ENCODE results near the gene CAMSAP3. TPM values are rescaled to one million over a fixed set of nuclear protein-coding genes. Genes with fewer than 3 reads are reported as not detected.
A peak's percentile ranks its signal among the peaks of the same experiment; 100 is the strongest.

The CAMSAP3 gene
- total RNA-seq, 4 donors from 2014 or later: 0.11 to 0.42 (median 0.18) TPM

GRCh38 chr19:7596211-7596937, 711 bp downstream of the CAMSAP3 start:
- WGBS: 4% methylated on average over 18 of the region's 70 CpGs
- intact Hi-C loops (cut with DNase I): no loop called here
- Histone ChIP-seq H3K36me3 (no peaks in the 10 kb centered on the region), H3K4me1 (peaks cover 0 to 17% (median 11%) of the 10 kb centered on the region in 4 donors), H3K4me3 (peak overlapping the region; percentile 24 to 54 (median 36)), H3K27me3 (peaks cover 4 to 82% (median 16%) of the 10 kb centered on the region in 4 donors), H3K27ac (replicated peaks in 1 of 4) (no peak overlapping the region), H3K9me3 (no peaks in the 10 kb centered on the region)
- TF ChIP-seq, protein P1, sequence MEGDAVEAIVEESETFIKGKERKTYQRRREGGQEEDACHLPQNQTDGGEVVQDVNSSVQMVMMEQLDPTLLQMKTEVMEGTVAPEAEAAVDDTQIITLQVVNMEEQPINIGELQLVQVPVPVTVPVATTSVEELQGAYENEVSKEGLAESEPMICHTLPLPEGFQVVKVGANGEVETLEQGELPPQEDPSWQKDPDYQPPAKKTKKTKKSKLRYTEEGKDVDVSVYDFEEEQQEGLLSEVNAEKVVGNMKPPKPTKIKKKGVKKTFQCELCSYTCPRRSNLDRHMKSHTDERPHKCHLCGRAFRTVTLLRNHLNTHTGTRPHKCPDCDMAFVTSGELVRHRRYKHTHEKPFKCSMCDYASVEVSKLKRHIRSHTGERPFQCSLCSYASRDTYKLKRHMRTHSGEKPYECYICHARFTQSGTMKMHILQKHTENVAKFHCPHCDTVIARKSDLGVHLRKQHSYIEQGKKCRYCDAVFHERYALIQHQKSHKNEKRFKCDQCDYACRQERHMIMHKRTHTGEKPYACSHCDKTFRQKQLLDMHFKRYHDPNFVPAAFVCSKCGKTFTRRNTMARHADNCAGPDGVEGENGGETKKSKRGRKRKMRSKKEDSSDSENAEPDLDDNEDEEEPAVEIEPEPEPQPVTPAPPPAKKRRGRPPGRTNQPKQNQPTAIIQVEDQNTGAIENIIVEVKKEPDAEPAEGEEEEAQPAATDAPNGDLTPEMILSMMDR (IDR thresholded peaks at IDR 0.05): no peak
- TF ChIP-seq EP300 (IDR thresholded peaks at IDR 0.05) (no peak), POLR2AphosphoS5 (IDR thresholded peaks at IDR 0.05) (no peak), POLR2A (IDR thresholded peaks at IDR 0.05; ENCODE audit: low read depth) (no peak)
- no peak for DNase-seq (ENCODE audit: extremely low spot score)

- WGBS: 64% methylated on average over 9 of the region's 9 CpGs
- intact Hi-C loops (cut with DNase I): no loop called here
- no peak for DNase-seq (ENCODE audit: extremely low spot score)
- H3K4me1 ChIP-seq: peaks cover 0 to 17% (median 11%) of the 10 kb centered on the region in 4 donors
- H3K9me3 ChIP-seq: no peaks in the 10 kb centered on the region
- H3K36me3 ChIP-seq: no peaks in the 10 kb centered on the region
- TF ChIP-seq POLR2AphosphoS5 (IDR thresholded peaks at IDR 0.05): no peak
- TF ChIP-seq, protein P1 (IDR thresholded peaks at IDR 0.05): no peak
- no peak for TF ChIP-seq EP300 (IDR thresholded peaks at IDR 0.05)
- TF ChIP-seq POLR2A (IDR thresholded peaks at IDR 0.05; ENCODE audit: low read depth): no peak
- H3K27ac ChIP-seq (replicated peaks in 1 of 4): no peak overlapping the region
- H3K4me3 ChIP-seq: no peak overlapping the region
- H3K27me3 ChIP-seq: peaks cover 4 to 83% (median 16%) of the 10 kb centered on the region in 4 donors
These were observed 2.0 kb downstream of the CAMSAP3 start for GRCh38 chr19:7597689-7598088.

DNA sequence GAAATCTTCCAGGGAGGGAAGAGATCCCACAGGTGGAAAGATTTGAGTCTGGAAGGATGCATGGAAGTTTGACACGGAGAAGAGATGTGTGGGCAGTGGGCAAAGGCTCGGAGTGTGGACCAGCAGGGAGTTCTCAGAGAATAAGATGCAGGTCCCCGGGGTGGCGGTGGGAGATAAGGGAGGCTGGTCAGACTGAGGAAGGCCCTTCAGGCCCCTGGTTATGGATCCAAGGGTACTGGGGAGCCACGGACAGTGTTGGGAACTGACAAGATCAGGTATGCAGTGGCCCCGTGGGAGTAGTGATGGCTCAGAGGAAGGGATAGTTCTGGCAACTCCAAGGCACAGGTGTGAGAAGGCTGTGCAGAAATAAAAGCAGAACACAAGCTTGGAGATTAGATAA, 2.5 kb downstream of the CAMSAP3 start:
- DNase-seq (ENCODE audit: extremely low spot score): no peak
- no peaks in the 10 kb centered on the region for H3K36me3 ChIP-seq
- peaks cover 4 to 83% (median 16%) of the 10 kb centered on the region in 4 donors for H3K27me3 ChIP-seq
- H3K4me3 ChIP-seq: no peak overlapping the region
- H3K9me3 ChIP-seq: no peaks in the 10 kb centered on the region
- peaks cover 0 to 17% (median 11%) of the 10 kb centered on the region in 4 donors for H3K4me1 ChIP-seq
- TF ChIP-seq POLR2A (IDR thresholded peaks at IDR 0.05; ENCODE audit: low read depth): no peak
- no peak for TF ChIP-seq EP300 (IDR thresholded peaks at IDR 0.05)
- no peak for TF ChIP-seq POLR2AphosphoS5 (IDR thresholded peaks at IDR 0.05)
- TF ChIP-seq, protein P1 (IDR thresholded peaks at IDR 0.05): no peak
- no peak overlapping the region for H3K27ac ChIP-seq (replicated peaks in 1 of 4)
- intact Hi-C loops (cut with DNase I): no loop called here
- 68% methylated on average over 6 of the region's 6 CpGs for WGBS

GRCh38 chr19:7600721-7601120, 5.1 kb downstream of the CAMSAP3 start:
- DNase-seq (ENCODE audit: extremely low spot score): no peak
- H3K36me3 ChIP-seq: no peaks in the 10 kb centered on the region
- no peak overlapping the region for H3K4me3 ChIP-seq
- H3K9me3 ChIP-seq: no peaks in the 10 kb centered on the region
- peaks cover 0 to 12% (median 8%) of the 10 kb centered on the region in 4 donors for H3K4me1 ChIP-seq
- intact Hi-C loops (cut with DNase I): no loop called here
- TF ChIP-seq POLR2A (IDR thresholded peaks at IDR 0.05; ENCODE audit: low read depth): no peak
- peaks cover 4 to 85% (median 12%) of the 10 kb centered on the region in 4 donors for H3K27me3 ChIP-seq
- H3K27ac ChIP-seq (replicated peaks in 1 of 4): no peak overlapping the region

- no peak for DNase-seq (ENCODE audit: extremely low spot score)
- Histone ChIP-seq H3K4me1 (no peaks in the 10 kb centered on the region), H3K4me3 (no peak overlapping the region), H3K9me3 (no peaks in the 10 kb centered on the region), H3K27me3 (peaks cover 0 to 86% (median under 1%) of the 10 kb centered on the region in 4 donors), H3K36me3 (no peaks in the 10 kb centered on the region), H3K27ac (replicated peaks in 1 of 4) (no peak overlapping the region)
- 47% methylated on average over 12 of the region's 15 CpGs for WGBS
- TF ChIP-seq POLR2A (IDR thresholded peaks at IDR 0.05; ENCODE audit: low read depth) (no peak), POLR2AphosphoS5 (IDR thresholded peaks at IDR 0.05) (no peak), EP300 (IDR thresholded peaks at IDR 0.05) (no peak)
- TF ChIP-seq, protein P1 (IDR thresholded peaks at IDR 0.05): no peak
- intact Hi-C loops (cut with DNase I): no loop called here
These were observed 6.7 kb downstream of the CAMSAP3 start for GRCh38 chr19:7602240-7602934.

Measured in esophagus muscularis mucosa (tissue), 4 donors.